ENCODE data around the gene VWA7.

Gene VWA7

GRCh38 chr6:31727717-31728671, 49.1 kb downstream of the VWA7 start:
- no peak for DNase-seq (ENCODE audit: low read depth, low spot score)
- ChIA-PET POLR2A (interaction anchor here (1.6 to 3.9 kb wide), 5 partner anchors 12 to 111 kb away, joined by 5 to 16 read pairs (median 9); partner anchors contain the start of genes HSPA1B, LSM2 and MSH5), CTCF (interaction anchor here (0.9 to 3.9 kb wide), 9 partner anchors 11 to 107 kb away, joined by 3 to 24 read pairs (median 4); partner anchors contain the start of genes HSPA1A, HSPA1L, LY6G6D and MSH5)
- peak overlapping the region; percentile 89 for H3K4me3 ChIP-seq (ENCODE audit: low read depth, low read length)
- no peak for TF ChIP-seq CTCF (IDR thresholded peaks at IDR 0.05; ENCODE audit: insufficient read depth, low read length, missing control alignments)

- no peak for TF ChIP-seq CTCF (IDR thresholded peaks at IDR 0.05; ENCODE audit: insufficient read depth, low read length, missing control alignments)
- ChIA-PET POLR2A (interaction anchor here (1.6 to 3.9 kb wide), 2 partner anchors 15 to 100 kb away, joined by 5 to 16 read pairs; partner anchors contain the start of gene HSPA1B), CTCF (interaction anchor here (0.9 to 1.6 kb wide), 3 partner anchors 13 to 64 kb away, joined by 3 to 4 read pairs (median 3); no protein-coding TSS in a partner anchor)
- H3K4me3 ChIP-seq (ENCODE audit: low read depth, low read length) = no peak overlapping the region
- DNase-seq (ENCODE audit: low read depth, low spot score) = no peak
These were observed 50.0 kb downstream of the VWA7 start for GRCh38 chr6:31727034-31727716.

- TF ChIP-seq CTCF (IDR thresholded peaks at IDR 0.05; ENCODE audit: insufficient read depth, low read length, missing control alignments) = no peak
- no peak for DNase-seq (ENCODE audit: low read depth, low spot score)
- ChIA-PET POLR2A (interaction anchor here (1.4 kb wide), 1 partner anchor 102 kb away, joined by 3 read pairs; the partner anchor contains the start of gene HSPA1B), CTCF (interaction anchor here (1.6 kb wide), 1 partner anchor 10 kb away, joined by 3 read pairs; no protein-coding TSS in a partner anchor)
- no peak overlapping the region for H3K4me3 ChIP-seq (ENCODE audit: low read depth, low read length)
These were observed 51.4 kb downstream of the VWA7 start for GRCh38 chr6:31725502-31726350.

DNA sequence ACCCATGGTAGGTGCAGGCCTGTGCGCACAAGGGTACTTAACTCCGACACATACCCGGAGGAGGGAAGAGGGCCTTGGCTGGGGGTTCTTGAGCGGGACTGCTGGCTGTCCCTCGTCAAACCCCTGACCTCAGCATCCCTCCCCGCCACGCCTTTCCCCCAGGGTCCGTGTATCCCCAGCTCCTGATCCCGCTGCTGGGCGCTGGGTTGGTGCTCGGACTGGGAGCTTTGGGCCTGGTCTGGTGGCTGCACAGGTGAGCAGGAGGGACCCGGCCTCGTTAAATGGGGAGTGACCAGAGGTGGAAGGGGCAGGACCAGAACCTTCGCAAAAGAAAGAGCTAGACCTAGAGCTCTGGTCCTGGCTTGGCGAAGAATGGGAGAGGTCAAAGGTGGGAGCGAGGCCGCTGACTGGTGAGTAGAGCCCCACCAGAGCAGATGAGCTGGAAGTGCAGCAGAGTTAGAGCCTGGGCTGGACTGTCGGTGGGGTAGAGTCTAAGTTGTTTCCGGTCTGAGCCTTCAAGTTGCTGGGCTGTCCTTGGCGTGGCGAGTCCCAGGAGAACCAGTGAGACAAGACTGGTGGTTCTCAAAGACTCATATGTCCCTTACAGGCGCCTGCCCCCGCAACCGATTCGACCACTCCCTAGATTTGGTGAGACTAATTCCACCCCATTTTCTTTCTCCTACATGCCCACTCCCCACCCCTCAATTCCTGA, 53.0 kb downstream of the VWA7 start:
- ChIA-PET POLR2A (interaction anchor here (1.1 kb wide), 1 partner anchor 29 kb away, joined by 5 read pairs; no protein-coding TSS in a partner anchor), CTCF (interaction anchor here (0.6 to 1.6 kb wide), 4 partner anchors 11 to 107 kb away, joined by 3 to 8 read pairs (median 4); no protein-coding TSS in a partner anchor)
- no peak for TF ChIP-seq CTCF (IDR thresholded peaks at IDR 0.05; ENCODE audit: insufficient read depth, low read length, missing control alignments)
- H3K4me3 ChIP-seq (ENCODE audit: low read depth, low read length) = no peak overlapping the region
- no peak for DNase-seq (ENCODE audit: low read depth, low spot score)

GRCh38 chr6:31723245-31723979, 53.7 kb downstream of the VWA7 start, which contains the start of gene MPIG6B:
TSS of gene MPIG6B (plus strand) at chr6:31723373. CDS start at chr6:31723384, 11 bp downstream.
- H3K4me3 ChIP-seq (ENCODE audit: low read depth, low read length) = no peak within 1 kb of the TSS
- no peak for TF ChIP-seq CTCF (IDR thresholded peaks at IDR 0.05; ENCODE audit: insufficient read depth, low read length, missing control alignments)
- CTCF ChIA-PET = interaction anchor here (1.0 to 1.6 kb wide), 3 partner anchors 47 to 229 kb away, joined by 4 to 8 read pairs (median 4); no protein-coding TSS in a partner anchor
- POLR2A ChIA-PET = no interaction called here
- DNase-seq (ENCODE audit: low read depth, low spot score) = no peak
